ENCODE measurements around the gene CLEC4M.

- TF ChIP-seq CTCF (conservative IDR thresholded peaks at IDR 0.05; ENCODE audit: low read length) (no peak), EZH2phosphoT487 (IDR thresholded peaks at IDR 0.05; ENCODE audit: borderline replicate concordance, low read depth, low read length) (no peak)
Measured at GRCh38 chr19:7766535-7766934, 3.5 kb downstream of the CLEC4M start.

All from OCI-LY7 (cell line).